Measurements from ENCODE around the gene ATP1A4.

DNA sequence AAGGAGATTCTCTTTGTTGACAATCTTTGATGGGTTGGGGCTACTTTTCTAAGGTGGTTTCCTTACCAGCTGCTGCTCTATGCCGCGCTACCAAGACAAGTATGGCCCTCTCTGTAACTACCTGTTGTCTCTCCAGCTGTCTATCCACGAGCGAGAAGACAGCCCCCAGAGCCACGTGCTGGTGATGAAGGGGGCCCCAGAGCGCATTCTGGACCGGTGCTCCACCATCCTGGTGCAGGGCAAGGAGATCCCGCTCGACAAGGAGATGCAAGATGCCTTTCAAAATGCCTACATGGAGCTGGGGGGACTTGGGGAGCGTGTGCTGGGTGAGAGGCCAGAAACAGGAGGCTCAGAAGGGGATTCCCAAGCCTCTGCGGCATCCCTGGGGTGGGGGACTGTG lies 21.4 kb upstream of the ATP1A4 start:
- TF ChIP-seq, protein P1, sequence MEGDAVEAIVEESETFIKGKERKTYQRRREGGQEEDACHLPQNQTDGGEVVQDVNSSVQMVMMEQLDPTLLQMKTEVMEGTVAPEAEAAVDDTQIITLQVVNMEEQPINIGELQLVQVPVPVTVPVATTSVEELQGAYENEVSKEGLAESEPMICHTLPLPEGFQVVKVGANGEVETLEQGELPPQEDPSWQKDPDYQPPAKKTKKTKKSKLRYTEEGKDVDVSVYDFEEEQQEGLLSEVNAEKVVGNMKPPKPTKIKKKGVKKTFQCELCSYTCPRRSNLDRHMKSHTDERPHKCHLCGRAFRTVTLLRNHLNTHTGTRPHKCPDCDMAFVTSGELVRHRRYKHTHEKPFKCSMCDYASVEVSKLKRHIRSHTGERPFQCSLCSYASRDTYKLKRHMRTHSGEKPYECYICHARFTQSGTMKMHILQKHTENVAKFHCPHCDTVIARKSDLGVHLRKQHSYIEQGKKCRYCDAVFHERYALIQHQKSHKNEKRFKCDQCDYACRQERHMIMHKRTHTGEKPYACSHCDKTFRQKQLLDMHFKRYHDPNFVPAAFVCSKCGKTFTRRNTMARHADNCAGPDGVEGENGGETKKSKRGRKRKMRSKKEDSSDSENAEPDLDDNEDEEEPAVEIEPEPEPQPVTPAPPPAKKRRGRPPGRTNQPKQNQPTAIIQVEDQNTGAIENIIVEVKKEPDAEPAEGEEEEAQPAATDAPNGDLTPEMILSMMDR (IDR thresholded peaks at IDR 0.05): no peak
- TF ChIP-seq POLR2A (IDR thresholded peaks at IDR 0.05): no peak

All from uterus (tissue), 2 donors.